ENCODE data around the gene FGF7.

The FGF7 gene

GRCh38 chr15:49472338-49472737, 49.3 kb downstream of the FGF7 start:
- TF ChIP-seq EGR1 (IDR thresholded peaks at IDR 0.05) (no peak), FOXM1 (IDR thresholded peaks at IDR 0.05; ENCODE audit: borderline replicate concordance, low read depth) (no peak), EP300 (IDR thresholded peaks at IDR 0.05; ENCODE audit: borderline replicate concordance) (no peak)

- no peak for TF ChIP-seq TAF1 (IDR thresholded peaks at IDR 0.05; ENCODE audit: low read depth)
- no peak for TF ChIP-seq YY1 (IDR thresholded peaks at IDR 0.05; ENCODE audit: low read depth)
- TF ChIP-seq TEAD4 (IDR thresholded peaks at IDR 0.05), result no peak
- no peak for TF ChIP-seq ZBTB7A (IDR thresholded peaks at IDR 0.05; ENCODE audit: low read depth)
- TF ChIP-seq RAD21 (IDR thresholded peaks at IDR 0.05; ENCODE audit: low read depth), result no peak
- no peak for TF ChIP-seq MAX (IDR thresholded peaks at IDR 0.05)
- TF ChIP-seq CEBPB (IDR thresholded peaks at IDR 0.05), result no peak
- no peak for TF ChIP-seq CREB1 (IDR thresholded peaks at IDR 0.05; ENCODE audit: low read depth)
- no peak for TF ChIP-seq REST (IDR thresholded peaks at IDR 0.05; ENCODE audit: low read depth)
- TF ChIP-seq FOXM1 (IDR thresholded peaks at IDR 0.05; ENCODE audit: borderline replicate concordance, low read depth), result no peak
- no peak for TF ChIP-seq EP300 (IDR thresholded peaks at IDR 0.05; ENCODE audit: borderline replicate concordance)
- no peak for TF ChIP-seq USF1 (IDR thresholded peaks at IDR 0.05)
- no peak for TF ChIP-seq NFIC (IDR thresholded peaks at IDR 0.05)
- TF ChIP-seq TCF12 (IDR thresholded peaks at IDR 0.05; ENCODE audit: low read depth), result no peak
- no peak for TF ChIP-seq EGR1 (IDR thresholded peaks at IDR 0.05)
Observed at GRCh38 chr15:49473031-49473430, 50.0 kb downstream of the FGF7 start.

GRCh38 chr15:49490966-49491365, 67.9 kb downstream of the FGF7 start:
- no peak for TF ChIP-seq TEAD4 (IDR thresholded peaks at IDR 0.05)
- TF ChIP-seq NFIC (IDR thresholded peaks at IDR 0.05), result no peak
- TF ChIP-seq CREB1 (IDR thresholded peaks at IDR 0.05; ENCODE audit: low read depth), result no peak
- TF ChIP-seq YY1 (IDR thresholded peaks at IDR 0.05; ENCODE audit: low read depth), result no peak
- no peak for TF ChIP-seq EGR1 (IDR thresholded peaks at IDR 0.05)
- no peak for TF ChIP-seq TCF12 (IDR thresholded peaks at IDR 0.05; ENCODE audit: low read depth)
- no peak for TF ChIP-seq USF1 (IDR thresholded peaks at IDR 0.05)
- no peak for TF ChIP-seq FOXM1 (IDR thresholded peaks at IDR 0.05; ENCODE audit: borderline replicate concordance, low read depth)
- TF ChIP-seq CEBPB (IDR thresholded peaks at IDR 0.05), result no peak
- no peak for TF ChIP-seq ZBTB7A (IDR thresholded peaks at IDR 0.05; ENCODE audit: low read depth)
- no peak for TF ChIP-seq REST (IDR thresholded peaks at IDR 0.05; ENCODE audit: low read depth)
- TF ChIP-seq RAD21 (IDR thresholded peaks at IDR 0.05; ENCODE audit: low read depth), result no peak
- TF ChIP-seq EP300 (IDR thresholded peaks at IDR 0.05; ENCODE audit: borderline replicate concordance), result no peak
- no peak for TF ChIP-seq MAX (IDR thresholded peaks at IDR 0.05)
- no peak for TF ChIP-seq TAF1 (IDR thresholded peaks at IDR 0.05; ENCODE audit: low read depth)

GRCh38 chr15:49492151-49492550, 69.1 kb downstream of the FGF7 start:
- TF ChIP-seq REST (IDR thresholded peaks at IDR 0.05; ENCODE audit: low read depth) (no peak), FOXM1 (IDR thresholded peaks at IDR 0.05; ENCODE audit: borderline replicate concordance, low read depth) (no peak), TCF12 (IDR thresholded peaks at IDR 0.05; ENCODE audit: low read depth) (no peak), EP300 (IDR thresholded peaks at IDR 0.05; ENCODE audit: borderline replicate concordance) (no peak), EGR1 (IDR thresholded peaks at IDR 0.05) (no peak), YY1 (IDR thresholded peaks at IDR 0.05; ENCODE audit: low read depth) (no peak), MAX (IDR thresholded peaks at IDR 0.05) (no peak), NFIC (IDR thresholded peaks at IDR 0.05) (no peak), USF1 (IDR thresholded peaks at IDR 0.05) (no peak), TEAD4 (IDR thresholded peaks at IDR 0.05) (no peak), ZBTB7A (IDR thresholded peaks at IDR 0.05; ENCODE audit: low read depth) (no peak), TAF1 (IDR thresholded peaks at IDR 0.05; ENCODE audit: low read depth) (no peak), CREB1 (IDR thresholded peaks at IDR 0.05; ENCODE audit: low read depth) (no peak), CEBPB (IDR thresholded peaks at IDR 0.05) (no peak), RAD21 (IDR thresholded peaks at IDR 0.05; ENCODE audit: low read depth) (no peak)
